Endothelial cell of umbilical vein (primary cell): ENCODE data around the gene TMOD1. TPM values are rescaled to one million over a fixed set of nuclear protein-coding genes. Genes with fewer than 3 reads are reported as not detected.

Experiments used
- BruUV-seq: library from RNA; stranded (reverse); fragments of 400-500 nt; replicated peaks from 2 replicates; lab custom pipeline; 2021; lab: Mats Ljungman, UMichigan
- CTCF ChIA-PET: fragments of 300-600, 350-600 bp; sonication (Branson Sonifier 250); formaldehyde crosslinking; loops from one replicate; lab custom pipeline; 2021; ENCODE audit warnings: antibody characterized with exemption, inconsistent platforms; lab: Charles Lee
- POLR2A ChIA-PET: fragments of 300-600, 350-600 bp; sonication (Branson Sonifier 250); formaldehyde crosslinking; loops from one replicate; lab custom pipeline; 2021; ENCODE audit warnings: antibody characterized with exemption, inconsistent platforms; lab: Charles Lee
- DNase-seq: peaks from one replicate; pipeline ENCODE4 v3.0.0-alpha.2; 2011; ENCODE audit warnings: low read depth, low spot score
- FAIRE-seq: peaks from 2 replicates; lab custom pipeline; 2011; peaks lifted over from hg19 to GRCh38; lab: Jason Lieb, UNC
- H2AFZ ChIP-seq: 2 replicates; pipeline ENCODE4 v1.6.0; 2012; ENCODE audit warnings: low read depth, low read length, control low read depth, inconsistent platforms
- H3K27ac ChIP-seq: 2 replicates; pipeline ENCODE4 v1.5.1; 2011; ENCODE audit warnings: low read depth, mild to moderate bottlenecking, control low read depth, low read length, moderate library complexity; ENCODE audit not compliant: insufficient read depth
- H3K27me3 ChIP-seq, 2 experiments: 2 replicates each; pipeline versions ENCODE4 v1.6.0 to v1.6.1; 2011; ENCODE audit warnings: low read length in 2 of 2, mixed read lengths in 1 of 2; ENCODE audit not compliant: control insufficient read depth in 2 of 2, insufficient read depth in 2 of 2
- H3K36me3 ChIP-seq, 2 experiments: 2 replicates in 1 of 2; 3 replicates in 1 of 2; pipeline ENCODE4 v1.5.1; 2011; ENCODE audit warnings: low read length in 2 of 2, mild to moderate bottlenecking in 1 of 2, moderate library complexity in 1 of 2; ENCODE audit not compliant: control insufficient read depth in 2 of 2, insufficient read depth in 2 of 2; ENCODE audit errors: extremely low read depth in 1 of 2
- H3K4me1 ChIP-seq: 3 replicates; pipeline ENCODE4 v1.5.1; 2011; ENCODE audit warnings: mild to moderate bottlenecking, low read length; ENCODE audit not compliant: control insufficient read depth, insufficient read depth; ENCODE audit errors: extremely low read depth
- H3K4me2 ChIP-seq: 2 replicates; pipeline ENCODE4 v1.6.1; 2011; ENCODE audit warnings: low read length, control low read depth, mixed read lengths; ENCODE audit not compliant: insufficient read depth
- H3K4me3 ChIP-seq, 3 experiments: fragments of 200-600 bp in 1 of 3; sonication (generic), shearing (Covaris generic) in 1 of 3; replicated peaks in 1 of 3; 2 replicates each; pipeline ENCODE4 v1.5.1; 2011 to 2016; ENCODE audit warnings: control low read depth in 3 of 3, low read length in 3 of 3, mild to moderate bottlenecking in 2 of 3, inconsistent platforms in 1 of 3, low read depth in 1 of 3, moderate library complexity in 1 of 3; ENCODE audit not compliant: insufficient read depth in 1 of 3
- H3K79me2 ChIP-seq: 2 replicates; pipeline ENCODE4 v1.6.0; 2012; ENCODE audit warnings: low read length, inconsistent platforms; ENCODE audit not compliant: control insufficient read depth, insufficient read depth
- H3K9ac ChIP-seq: replicated peaks from 2 replicates; pipeline ENCODE3; 2011; ENCODE audit warnings: low read length, control low read depth; ENCODE audit not compliant: insufficient read depth; ENCODE audit errors: extremely low read depth
- H3K9me1 ChIP-seq: replicated peaks from 3 replicates; pipeline ENCODE4 v1.6.0; 2011; ENCODE audit warnings: mild to moderate bottlenecking, low read length; ENCODE audit not compliant: control insufficient read depth, insufficient read depth; ENCODE audit errors: extremely low read depth
- H3K9me3 ChIP-seq: replicated peaks from 2 replicates; pipeline ENCODE4 v1.5.1; 2012; ENCODE audit warnings: low read length, inconsistent platforms; ENCODE audit not compliant: control insufficient read depth, insufficient read depth
- H4K20me1 ChIP-seq: replicated peaks from 2 replicates; pipeline ENCODE3; 2011; ENCODE audit warnings: mild to moderate bottlenecking, low read length; ENCODE audit not compliant: control insufficient read depth, insufficient read depth; ENCODE audit errors: extremely low read depth
- CTCF ChIP-seq, 2 donors: IDR thresholded peaks; 1 replicate in 1 of 2; 2 replicates in 1 of 2; pipeline ENCODE4 v1.5.1; 2011; ENCODE audit warnings: low read length in 2 of 2, mild to moderate bottlenecking in 2 of 2, moderate library complexity in 2 of 2, control low read depth in 1 of 2, inconsistent platforms in 1 of 2, low read depth in 1 of 2; ENCODE audit not compliant: insufficient read depth in 1 of 2; ENCODE audit errors: extremely low read depth in 1 of 2
- EZH2 ChIP-seq: IDR thresholded peaks from 2 replicates; pipeline ENCODE4 v1.6.1; 2012; ENCODE audit warnings: borderline replicate concordance, low read depth, mild to moderate bottlenecking, moderate library complexity, low read length, inconsistent platforms; ENCODE audit not compliant: severe bottlenecking
- FOS ChIP-seq: IDR thresholded peaks from 2 replicates; pipeline ENCODE4 v1.6.1; 2011; ENCODE audit warnings: mild to moderate bottlenecking, low read length, moderate library complexity, borderline replicate concordance; ENCODE audit not compliant: insufficient read depth
- GATA2 ChIP-seq: IDR thresholded peaks from 2 replicates; pipeline ENCODE4 v1.7.0; 2011; ENCODE audit warnings: low read depth, mild to moderate bottlenecking, moderate library complexity, mixed read lengths, low read length; ENCODE audit not compliant: insufficient read length, insufficient read depth
- JUN ChIP-seq: IDR thresholded peaks from 2 replicates; pipeline ENCODE4 v1.6.1; 2011; ENCODE audit warnings: borderline replicate concordance, low read depth; ENCODE audit not compliant: insufficient read length, insufficient read depth
- MAX ChIP-seq: IDR thresholded peaks from 2 replicates; pipeline ENCODE4 v1.6.1; 2011; ENCODE audit not compliant: insufficient read depth, insufficient read length
- MYC ChIP-seq: IDR thresholded peaks from one replicate; pipeline ENCODE4 v1.6.1; 2011; ENCODE audit warnings: mild to moderate bottlenecking, low read depth, low read length
- POLR2A ChIP-seq: IDR thresholded peaks from 2 replicates; pipeline ENCODE4 v1.6.1; 2012; ENCODE audit warnings: low read depth, mild to moderate bottlenecking, control low read depth, low read length
- POLR2AphosphoS5 ChIP-seq: IDR thresholded peaks from 2 replicates; pipeline ENCODE4 v1.6.1; 2012; ENCODE audit warnings: low read depth, mild to moderate bottlenecking, control low read depth, low read length, moderate library complexity; ENCODE audit not compliant: insufficient read depth
- dilution Hi-C: fragments of 300-500 bp; cut with MboI; formaldehyde crosslinking; loops from one replicate; pipeline ENCODE4 v1.15.0; 2019; ENCODE audit warnings: low sequenced_read_pairs; ENCODE audit not compliant: extremely low pct_ligation_motif_present
- intact Hi-C: fragments of 100-400 bp; cut with micrococcal nuclease; formaldehyde crosslinking; loops from one replicate; pipeline ENCODE4 v1.10.0; 2022
- polyA plus RNA-seq, 4 experiments: library from polyadenylated mRNA; depleted of rRNA in 3 of 4; stranded (reverse) in 3 of 4; unstranded in 1 of 4; fragments of >200 nt; gene quantifications; 2 replicates each; pipeline versions ENCODE4 v1.2.1 to v1.2.3, GENCODE V29; 2011 to 2012; ENCODE audit warnings: missing spikeins in 1 of 4
- total RNA-seq: library from RNA; stranded (reverse); gene quantifications from 2 replicates; pipeline ENCODE4 v1.2.3, GENCODE V29; 2021

TMOD1 gene
- total and polyA plus RNA-seq, 2 donors (not counting 3 experiments of a cell fraction or from before 2014, with no cell fraction given), result 0.26 to 1.4 TPM

GRCh38 chr9:97623946-97624345 is 122.5 kb downstream of the TMOD1 start:
- no peaks in the 10 kb centered on the region for H3K4me1 ChIP-seq

More at GRCh38 chr9:97623946-97624345, 122.5 kb downstream of the TMOD1 start:
- no peak overlapping the region for H3K4me2 ChIP-seq
- no peak for TF ChIP-seq CTCF (IDR thresholded peaks at IDR 0.05; ENCODE audit: extremely low read depth in 1 of 2, insufficient read depth in 1 of 2, low read depth in 1 of 2, low read length in 2 of 2)
- TF ChIP-seq FOS, result no peak
- TF ChIP-seq GATA2, result no peak
- TF ChIP-seq JUN, result no peak
- TF ChIP-seq EZH2, result no peak
- TF ChIP-seq MAX, result no peak
- no peak for TF ChIP-seq POLR2A
- no peak for TF ChIP-seq POLR2AphosphoS5
- TF ChIP-seq MYC, result no peak
- no peak overlapping the region for H2AFZ ChIP-seq
- no peaks in the 10 kb centered on the region for H3K9me3 ChIP-seq
- H4K20me1 ChIP-seq, result no peaks in the 10 kb centered on the region
- H3K79me2 ChIP-seq, result peaks cover 4% of the 10 kb centered on the region
- no peaks in the 10 kb centered on the region for H3K27me3 ChIP-seq
- intact Hi-C loops, result no loop called here
- dilution Hi-C loops, result loop anchor here (25.0 kb wide), 1 partner anchor 162 kb away; no protein-coding TSS in a partner anchor
- H3K9me1 ChIP-seq, result no peaks in the 10 kb centered on the region
- FAIRE-seq (no peak), DNase-seq (no peak)
- H3K27ac ChIP-seq, result no peak overlapping the region
- ChIA-PET CTCF (interaction anchor here (1.4 to 2.4 kb wide), 2 partner anchors 8 to 25 kb away, joined by 3 to 14 read pairs; no protein-coding TSS in a partner anchor), POLR2A (no interaction called here)
- BruUV-seq, result no TSS peak
- no peaks in the 10 kb centered on the region for H3K36me3 ChIP-seq
- H3K9ac ChIP-seq, result no peak overlapping the region
- no peak overlapping the region for H3K4me3 ChIP-seq
